ENCODE data around the gene THUMPD1. TPM values are rescaled to one million over a fixed set of nuclear protein-coding genes. Genes with fewer than 3 reads are reported as not detected.
A peak's percentile ranks its signal among the peaks of the same experiment; 100 is the strongest.

THUMPD1 gene
- total RNA-seq: 69.6 and 74.7 TPM in 2 replicates

- H3K4me3 ChIP-seq (ENCODE audit: low read depth, low read length): peak within 1 kb of the TSS; percentile 100
- peak; percentile 95 for DNase-seq (ENCODE audit: low read depth)
- TF ChIP-seq CTCF (IDR thresholded peaks at IDR 0.05; ENCODE audit: insufficient read depth, low read depth, low read length): no peak
These were observed at the start of gene THUMPD1 for GRCh38 chr16:20741554-20742285. THUMPD1 (minus strand) TSS chr16:20741818; CDS start chr16:20741739, 79 bp downstream.

- no peak for DNase-seq (ENCODE audit: low read depth)
- no peak overlapping the region for H3K4me3 ChIP-seq (ENCODE audit: low read depth, low read length)
- TF ChIP-seq CTCF (IDR thresholded peaks at IDR 0.05; ENCODE audit: insufficient read depth, low read depth, low read length): no peak
These were observed 47.5 kb upstream of the THUMPD1 start for GRCh38 chr16:20789130-20789529.

- no peak for DNase-seq (ENCODE audit: low read depth)
- no peak for TF ChIP-seq CTCF (IDR thresholded peaks at IDR 0.05; ENCODE audit: insufficient read depth, low read depth, low read length)
These were observed 42.6 kb upstream of the THUMPD1 start for GRCh38 chr16:20784204-20784603.

GRCh38 chr16:20782470-20782869 lies 40.9 kb upstream of the THUMPD1 start:
- no peak for DNase-seq (ENCODE audit: low read depth)
- no peak overlapping the region for H3K4me3 ChIP-seq (ENCODE audit: low read depth, low read length)
- no peak for TF ChIP-seq CTCF (IDR thresholded peaks at IDR 0.05; ENCODE audit: insufficient read depth, low read depth, low read length)

More at GRCh38 chr16:20784204-20784603, 42.6 kb upstream of the THUMPD1 start:
- no peak overlapping the region for H3K4me3 ChIP-seq (ENCODE audit: low read depth, low read length)

GRCh38 chr16:20781697-20782096 lies 40.1 kb upstream of the THUMPD1 start:
- H3K4me3 ChIP-seq (ENCODE audit: low read depth, low read length): no peak overlapping the region

GRCh38 chr16:20774703-20775362 lies 33.2 kb upstream of the THUMPD1 start:
- DNase-seq (ENCODE audit: low read depth): peak; percentile 67
- peak; percentile 87 for TF ChIP-seq CTCF (IDR thresholded peaks at IDR 0.05; ENCODE audit: insufficient read depth, low read depth, low read length)
- H3K4me3 ChIP-seq (ENCODE audit: low read depth, low read length): no peak overlapping the region

More at GRCh38 chr16:20781697-20782096, 40.1 kb upstream of the THUMPD1 start:
- DNase-seq (ENCODE audit: low read depth): no peak
- TF ChIP-seq CTCF (IDR thresholded peaks at IDR 0.05; ENCODE audit: insufficient read depth, low read depth, low read length): no peak
